Stimulated activated CD8-positive, alpha-beta memory T cell treated with anti-CD3 and anti-CD28 coated beads, Interleukin-12 subunit alpha, Interleukin-12 subunit beta, amount 100 ng/mL, for 24 hours (primary cell): Measurements from ENCODE around the gene OR51A4.
"Not testable (repeated sequence)": the region's sequence is repeated elsewhere in the genome, so short reads cannot be mapped to it uniquely, and the experiment has no call there.

Source experiments
- DNase-seq: peaks from one replicate; pipeline ENCODE4 v3.0.0-alpha.2; 2020; ENCODE audit errors: extremely low read depth

Gene OR51A4

DNA sequence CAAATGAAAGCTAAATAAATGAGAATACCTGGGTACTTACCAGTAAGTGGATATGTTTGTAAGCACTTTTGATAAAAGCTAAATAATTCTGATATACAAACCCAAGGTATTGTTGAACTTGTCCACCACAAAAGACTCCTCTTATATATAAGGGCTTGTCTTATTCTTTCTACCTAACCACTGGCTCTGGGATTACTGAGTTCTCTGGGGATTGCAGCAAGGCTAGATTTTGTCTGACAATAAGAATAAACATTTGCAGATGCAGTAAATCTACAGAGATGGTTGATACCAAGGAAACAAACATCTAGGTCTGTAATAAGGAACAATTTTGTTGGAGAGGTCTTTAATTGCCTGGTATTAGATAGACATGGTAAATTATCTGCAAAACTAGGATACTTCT lies at the start of gene OR51A4:
Gene OR51A4 (minus strand): TSS at position 101 of the 400 bp plus-strand sequence. CDS start 505 bp downstream, outside the sequence.
- no peak for DNase-seq

DNA sequence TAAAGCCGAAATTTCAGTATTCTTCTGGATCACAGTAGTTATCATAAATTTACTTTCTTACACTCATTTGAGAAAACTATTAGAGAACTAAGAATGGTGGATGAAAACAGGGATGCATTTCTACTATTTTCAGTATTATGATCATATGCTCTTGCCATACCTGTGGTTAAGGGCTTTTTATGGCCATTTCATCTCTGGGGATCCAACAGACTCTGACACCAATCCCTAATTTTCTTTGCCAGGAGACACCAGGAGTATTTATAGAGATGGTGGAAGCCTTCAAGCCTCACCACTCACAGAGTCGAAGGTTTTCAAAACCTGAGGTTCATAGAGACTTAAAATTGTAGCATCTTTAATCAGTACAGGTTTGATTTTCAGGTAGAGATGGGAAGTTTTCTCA lies 47.1 kb upstream of the OR51A4 start, which contains the start of gene OR51L1:
Gene OR51L1 (plus strand): TSS at position 301 of the 400 bp plus-strand sequence. CDS start 4,132 bp downstream, outside the sequence.
- no peak for DNase-seq

DNA sequence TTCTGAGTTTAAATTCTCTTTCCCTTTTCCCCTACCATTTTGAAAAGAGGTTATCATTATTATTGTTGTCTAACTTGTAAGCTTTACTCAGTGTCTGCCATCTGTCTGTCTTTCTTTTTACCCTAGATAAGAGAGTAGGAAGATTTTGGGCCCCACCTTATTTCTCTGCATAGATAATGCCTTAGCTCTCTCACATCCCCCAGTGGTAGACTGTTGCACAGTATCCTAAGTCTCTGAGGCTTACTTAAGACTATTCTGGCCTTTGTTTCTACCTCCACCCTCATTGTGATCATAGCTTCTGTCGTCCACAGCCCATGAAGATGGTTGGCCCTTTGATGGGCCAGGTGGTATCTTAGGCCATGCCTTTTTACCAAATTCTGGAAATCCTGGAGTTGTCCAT lies 43.7 kb upstream of the OR51A4 start:
- DNase-seq: no peak

- DNase-seq: no peak
Measured at GRCh38 chr11:4983841-4984240, 36.4 kb upstream of the OR51A4 start.

- no peak for DNase-seq
Measured at GRCh38 chr11:4982678-4983077, 35.3 kb upstream of the OR51A4 start.

- DNase-seq: no peak
Measured at GRCh38 chr11:4979036-4979435, 31.6 kb upstream of the OR51A4 start.

DNA sequence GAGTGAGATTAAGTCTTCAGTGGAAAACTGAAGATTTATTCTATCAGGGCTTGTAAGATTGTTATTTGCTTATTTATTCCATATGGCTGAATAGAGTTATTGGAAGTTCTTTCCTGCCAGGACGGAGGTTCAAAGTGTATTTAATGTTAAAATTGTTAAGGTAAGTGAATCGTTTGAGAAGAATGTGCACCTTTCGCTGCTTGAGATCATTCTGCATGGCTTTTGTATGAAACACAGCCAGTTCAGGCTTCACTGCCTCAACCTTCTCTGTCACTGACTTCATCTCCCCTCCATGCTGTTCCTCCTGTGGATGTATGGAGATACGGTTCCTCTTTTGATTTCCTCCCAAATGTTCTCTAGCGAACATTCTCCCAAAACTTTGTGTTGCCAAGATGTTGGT lies 28.0 kb upstream of the OR51A4 start:
- no peak for DNase-seq

DNA sequence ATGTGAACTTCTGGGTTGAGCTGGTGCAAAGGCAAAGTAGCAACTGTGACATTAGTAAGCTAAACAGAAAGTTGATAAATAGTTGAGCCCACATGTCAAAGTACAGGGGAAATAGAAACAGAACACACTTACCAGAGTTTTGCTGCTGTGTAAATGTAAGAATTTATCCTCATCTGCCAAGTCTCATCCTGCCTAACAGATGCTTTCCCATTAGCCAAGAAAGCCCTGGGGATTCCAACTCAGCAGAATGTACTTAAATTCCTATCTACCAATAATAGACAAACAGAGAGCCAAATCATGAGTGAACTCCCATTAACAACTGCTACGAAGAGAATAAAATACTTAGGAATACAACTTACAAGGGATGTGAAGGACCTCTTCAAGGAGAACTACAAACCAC lies 15.4 kb upstream of the OR51A4 start:
- DNase-seq: no peak

- DNase-seq: no peak
Measured at GRCh38 chr11:4960877-4961276, 13.5 kb upstream of the OR51A4 start.

DNA sequence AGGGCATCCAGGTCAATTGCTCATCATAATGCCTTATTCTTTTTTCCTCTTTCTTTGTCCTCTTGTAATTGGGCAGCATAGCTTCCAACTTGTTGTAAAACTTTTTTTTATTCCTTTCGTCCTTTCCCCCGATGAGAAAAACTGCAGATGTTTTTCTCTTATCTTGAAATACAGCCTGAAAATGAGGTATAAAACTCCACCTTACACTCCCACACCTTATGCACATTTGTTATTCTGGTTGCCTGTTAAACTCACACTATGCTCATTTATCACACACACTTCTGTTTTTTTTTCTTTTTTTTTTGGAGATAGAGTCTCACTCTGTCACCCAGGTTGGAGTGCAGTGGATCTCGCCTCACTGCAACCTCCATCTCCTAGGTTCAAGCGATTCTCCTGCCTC lies 10.0 kb upstream of the OR51A4 start:
- DNase-seq: no peak

DNA sequence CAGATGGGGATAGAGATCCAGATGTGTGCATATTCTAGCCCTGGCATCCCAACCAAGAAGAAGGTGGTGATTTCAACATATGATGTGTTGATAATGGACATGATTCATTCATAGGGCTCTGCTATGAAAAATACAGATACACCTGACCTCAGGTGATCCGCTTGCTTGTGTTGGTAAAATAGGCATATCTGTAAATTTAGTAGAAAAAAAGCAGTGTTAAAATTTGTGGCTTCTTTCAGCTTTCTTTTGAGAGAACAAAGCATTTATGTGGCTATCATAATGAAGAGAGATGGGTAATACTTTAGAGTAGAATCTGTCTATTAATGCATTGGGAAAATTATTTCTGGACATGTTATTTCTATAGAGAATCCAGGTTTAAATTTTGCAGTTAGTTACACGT lies 8.2 kb upstream of the OR51A4 start, which contains the start of gene OR51A2:
Gene OR51A2 (minus strand): TSS at position 101 of the 400 bp plus-strand sequence. CDS start 0 bp downstream, at position 101.
- DNase-seq: not testable (repeated sequence)

DNA sequence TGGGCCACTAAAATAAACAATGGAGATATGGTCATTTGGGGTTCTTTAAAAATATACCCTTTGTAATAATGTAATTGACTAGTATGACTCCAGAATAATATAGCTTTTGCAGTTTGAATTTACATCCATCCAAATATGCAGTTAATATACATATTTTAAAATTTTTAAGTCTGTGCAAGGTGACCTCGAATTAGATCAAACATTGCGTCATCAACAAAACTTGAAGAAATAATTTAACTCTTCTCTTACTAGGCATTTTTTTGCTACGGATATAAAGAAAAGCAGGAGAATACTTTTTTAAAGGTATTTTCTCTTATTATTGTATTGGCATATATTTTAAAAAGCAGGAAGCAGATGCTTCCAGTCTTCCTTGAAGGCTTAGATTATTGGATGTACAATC lies 10.7 kb downstream of the OR51A4 start:
- DNase-seq: no peak

GRCh38 chr11:4932751-4933150 lies 14.7 kb downstream of the OR51A4 start:
- DNase-seq: no peak

DNA sequence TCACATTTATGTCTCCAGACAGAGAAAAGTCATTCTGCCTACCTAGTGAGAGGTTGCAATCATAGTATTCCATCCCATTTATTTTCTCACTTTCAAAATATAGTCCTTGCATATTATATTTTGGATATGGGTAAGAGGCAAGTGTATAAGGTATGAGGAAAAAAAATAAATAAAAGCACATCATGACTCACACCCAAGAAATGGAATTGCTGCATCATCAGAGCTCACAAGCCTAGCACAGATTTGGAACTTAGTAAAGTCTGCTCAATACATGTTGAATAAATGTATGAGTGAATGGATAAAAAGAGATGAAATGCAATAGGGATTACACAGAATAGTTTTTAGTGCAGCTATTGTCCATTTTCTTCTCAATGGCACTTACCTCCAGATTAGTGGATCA lies 20.8 kb downstream of the OR51A4 start:
- DNase-seq: no peak

- DNase-seq: no peak
Measured at GRCh38 chr11:4924239-4924638, 23.2 kb downstream of the OR51A4 start, which contains the start of gene OR51G1. Gene OR51G1, minus strand, starts transcription at chr11:4924339. Its CDS starts 0 bp downstream, at chr11:4924339.

DNA sequence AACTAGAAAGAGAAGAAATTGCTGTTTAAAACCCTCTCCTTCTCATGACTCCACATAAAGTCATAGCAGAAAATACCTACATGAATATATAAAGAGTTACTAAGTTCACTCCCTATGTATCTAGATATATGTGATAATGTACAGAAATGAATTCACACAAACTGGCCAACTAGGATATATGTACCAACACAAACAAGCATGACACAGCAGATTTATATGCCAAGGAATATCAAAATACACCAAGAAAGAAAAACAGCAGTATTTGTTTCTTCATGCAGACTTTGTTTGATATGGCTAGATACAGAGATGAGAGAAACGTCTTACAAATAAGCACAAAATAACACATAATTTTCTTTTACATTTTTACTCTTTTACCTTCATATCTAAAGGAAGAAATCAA lies 25.1 kb downstream of the OR51A4 start:
- no peak for DNase-seq

DNA sequence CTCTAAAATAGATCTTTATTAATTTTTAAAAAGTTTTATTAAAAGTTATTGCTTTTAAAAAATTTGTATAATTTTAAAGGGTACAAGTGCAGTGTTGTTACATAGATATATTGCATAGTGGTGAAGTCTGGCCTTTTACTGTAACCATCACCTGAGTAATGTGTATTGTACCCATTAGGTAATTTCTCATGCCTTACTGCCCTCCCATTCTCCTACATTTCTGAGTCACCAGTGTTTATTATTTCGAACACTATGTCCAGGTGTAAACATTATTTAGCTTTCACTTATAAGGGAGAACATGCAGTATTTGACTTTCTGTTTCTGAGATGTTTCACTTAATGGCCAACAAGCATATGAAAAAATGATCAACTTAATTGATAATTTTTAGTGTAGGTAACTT lies 25.6 kb downstream of the OR51A4 start:
- no peak for DNase-seq

DNA sequence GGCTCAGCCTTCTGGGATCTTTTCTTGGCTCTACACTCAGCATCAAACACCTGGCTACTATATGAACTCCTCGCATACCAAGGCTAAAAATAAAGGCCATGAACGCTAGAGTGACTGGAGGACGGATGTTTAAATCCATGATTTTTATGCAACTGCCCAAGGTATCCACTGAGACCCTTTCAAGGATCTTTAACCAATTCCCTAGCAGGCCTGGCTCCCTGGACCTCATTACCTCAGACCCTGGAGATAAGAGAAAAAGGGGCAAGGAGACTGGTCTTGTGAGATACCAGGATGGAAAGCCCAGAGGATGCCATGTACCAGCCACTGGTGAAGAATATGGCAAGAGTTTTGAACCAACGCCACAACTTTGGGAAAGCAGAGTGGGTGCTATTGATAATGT lies 28.2 kb downstream of the OR51A4 start, which contains the start of gene OR51G2:
Gene OR51G2 (minus strand): TSS at position 101 of the 400 bp plus-strand sequence. CDS start 3,687 bp downstream, outside the sequence.
- DNase-seq: no peak

GRCh38 chr11:4916581-4916980 lies 30.8 kb downstream of the OR51A4 start:
- no peak for DNase-seq

DNA sequence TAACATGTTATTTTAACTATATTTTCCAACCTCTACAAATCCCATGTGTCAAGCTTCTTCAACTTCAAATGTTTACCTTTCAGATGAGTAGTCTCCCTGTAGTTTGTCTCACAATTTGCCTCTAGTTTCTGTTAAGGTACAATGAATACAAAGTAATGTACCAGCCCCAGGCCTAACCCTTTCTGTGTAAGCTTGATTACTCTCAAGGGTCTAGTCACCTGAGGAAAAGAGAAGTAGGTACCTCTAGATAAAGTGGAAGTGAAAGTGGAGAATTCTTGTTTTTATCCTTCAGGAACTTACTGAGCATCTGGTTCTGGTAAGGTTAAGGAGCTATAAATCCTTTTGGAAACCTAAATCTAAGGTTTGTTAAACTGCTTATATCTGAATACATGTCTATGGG lies 43.9 kb downstream of the OR51A4 start, which contains the start of gene OR51A7:
Gene OR51A7 (plus strand): TSS at position 300 of the 400 bp plus-strand sequence. CDS start 3,587 bp downstream, outside the sequence.
- no peak for DNase-seq
